DOHH2 (cell line): ENCODE data around the gene COX7B.

Experiments
- CTCF ChIP-seq: fragments of 200-600 bp; sonication (generic); IDR thresholded peaks from one replicate; pipeline ENCODE4 v1.5.1; 2014; ENCODE audit warnings: antibody characterized with exemption, mild to moderate bottlenecking, low read depth, low read length; ENCODE audit not compliant: poor library complexity, severe bottlenecking
- EZH2phosphoT487 ChIP-seq: fragments of 200-600 bp; sonication (generic); IDR thresholded peaks from 2 replicates; pipeline ENCODE4 v1.6.1; 2017; ENCODE audit warnings: borderline replicate concordance, mild to moderate bottlenecking, antibody characterized with exemption, low read length, moderate library complexity, mixed read lengths

GRCh38 chrX:77893713-77894112 is 5.6 kb upstream of the COX7B start:
- TF ChIP-seq CTCF (no peak), EZH2phosphoT487 (no peak)
